Muscle layer of colon (tissue), 2 donors: ENCODE data around the gene SPPL3.
"Not testable (repeated sequence)": the region's sequence is repeated elsewhere in the genome, so short reads cannot be mapped to it uniquely, and the experiment has no call there.

ENCODE experiments used
- H3K27ac ChIP-seq: one replicate; pipeline ENCODE4 v1.7.0; 2013; ENCODE audit warnings: low read depth, mild to moderate bottlenecking, low read length, moderate library complexity
- H3K27me3 ChIP-seq, 2 donors: one replicate each; pipeline ENCODE4 v1.7.0; 2013; ENCODE audit warnings: low read length in 2 of 2, mild to moderate bottlenecking in 2 of 2; ENCODE audit not compliant: insufficient read depth in 2 of 2, control insufficient read depth in 1 of 2
- H3K36me3 ChIP-seq: one replicate; pipeline ENCODE4 v1.7.0; 2013; ENCODE audit warnings: mild to moderate bottlenecking, low read length; ENCODE audit not compliant: insufficient read depth
- H3K4me1 ChIP-seq: one replicate; pipeline ENCODE4 v1.7.0; 2013; ENCODE audit warnings: mild to moderate bottlenecking, low read length; ENCODE audit not compliant: insufficient read depth
- H3K4me3 ChIP-seq, 2 donors: one replicate each; pipeline ENCODE4 v1.7.0; 2013; ENCODE audit warnings: low read length in 2 of 2, low read depth in 1 of 2, mild to moderate bottlenecking in 1 of 2, moderate library complexity in 1 of 2
- H3K9ac ChIP-seq: one replicate; pipeline ENCODE4 v1.7.0; 2013; ENCODE audit warnings: low read length
- H3K9me3 ChIP-seq: one replicate; pipeline ENCODE4 v1.7.0; 2013; ENCODE audit warnings: mild to moderate bottlenecking, low read length
- donor health status: abdominal sarcoma.
- donor health status: Adenocarcinoma of cecum.

Gene SPPL3

GRCh38 chr12:120804428-120804827 is 99.7 kb downstream of the SPPL3 start:
- Histone ChIP-seq H3K36me3 (no peaks in the 10 kb centered on the region), H3K9me3 (no peaks in the 10 kb centered on the region), H3K4me1 (no peaks in the 10 kb centered on the region), H3K9ac (no peak overlapping the region), H3K27me3 (no peaks in the 10 kb centered on the region), H3K4me3 (no peak overlapping the region), H3K27ac (no peak overlapping the region)

- H3K4me3 ChIP-seq: no peak overlapping the region
- H3K36me3 ChIP-seq: no peaks in the 10 kb centered on the region
- no peaks in the 10 kb centered on the region for H3K9me3 ChIP-seq
- H3K4me1 ChIP-seq: no peaks in the 10 kb centered on the region
- no peak overlapping the region for H3K9ac ChIP-seq
- H3K27me3 ChIP-seq: no peaks in the 10 kb centered on the region
- no peak overlapping the region for H3K27ac ChIP-seq
These were observed 103.0 kb downstream of the SPPL3 start for GRCh38 chr12:120801146-120801545.

GRCh38 chr12:120800665-120801064 is 103.5 kb downstream of the SPPL3 start:
- no peak overlapping the region for H3K4me3 ChIP-seq
- H3K27me3 ChIP-seq: no peaks in the 10 kb centered on the region
- no peak overlapping the region for H3K27ac ChIP-seq
- H3K9me3 ChIP-seq: no peaks in the 10 kb centered on the region
- H3K36me3 ChIP-seq: no peaks in the 10 kb centered on the region
- no peak overlapping the region for H3K9ac ChIP-seq
- H3K4me1 ChIP-seq: no peaks in the 10 kb centered on the region

GRCh38 chr12:120799243-120800045 is 104.7 kb downstream of the SPPL3 start:
- Histone ChIP-seq H3K27me3 (no peaks in the 10 kb centered on the region), H3K4me3 (no peak overlapping the region)

GRCh38 chr12:120798696-120799095 is 105.5 kb downstream of the SPPL3 start:
- Histone ChIP-seq H3K4me1 (no peaks in the 10 kb centered on the region), H3K4me3 (no peak overlapping the region), H3K27me3 (no peaks in the 10 kb centered on the region), H3K9me3 (no peaks in the 10 kb centered on the region), H3K36me3 (no peaks in the 10 kb centered on the region), H3K27ac (no peak overlapping the region), H3K9ac (no peak overlapping the region)

More at GRCh38 chr12:120799243-120800045, 104.7 kb downstream of the SPPL3 start:
- Histone ChIP-seq H3K36me3 (no peaks in the 10 kb centered on the region), H3K4me1 (no peaks in the 10 kb centered on the region), H3K9me3 (no peaks in the 10 kb centered on the region), H3K27ac (no peak overlapping the region), H3K9ac (no peak overlapping the region)

- Histone ChIP-seq H3K9me3 (no peaks in the 10 kb centered on the region), H3K36me3 (no peaks in the 10 kb centered on the region), H3K27ac (no peak overlapping the region), H3K27me3 (no peaks in the 10 kb centered on the region), H3K4me3 (no peak overlapping the region), H3K4me1 (no peaks in the 10 kb centered on the region), H3K9ac (no peak overlapping the region)
These were observed 106.2 kb downstream of the SPPL3 start for GRCh38 chr12:120797677-120798642.

- no peak overlapping the region for H3K4me3 ChIP-seq
- H3K4me1 ChIP-seq: no peaks in the 10 kb centered on the region
- H3K9me3 ChIP-seq: no peaks in the 10 kb centered on the region
- H3K36me3 ChIP-seq: no peaks in the 10 kb centered on the region
- no peak overlapping the region for H3K9ac ChIP-seq
- H3K27ac ChIP-seq: no peak overlapping the region
- no peaks in the 10 kb centered on the region for H3K27me3 ChIP-seq
These were observed 108.5 kb downstream of the SPPL3 start for GRCh38 chr12:120795441-120796178.

GRCh38 chr12:120793357-120793756 is 110.8 kb downstream of the SPPL3 start:
- H3K27ac ChIP-seq: no peak overlapping the region
- no peaks in the 10 kb centered on the region for H3K27me3 ChIP-seq
- H3K9ac ChIP-seq: no peak overlapping the region
- no peaks in the 10 kb centered on the region for H3K36me3 ChIP-seq
- no peaks in the 10 kb centered on the region for H3K9me3 ChIP-seq
- H3K4me1 ChIP-seq: no peaks in the 10 kb centered on the region
- H3K4me3 ChIP-seq: no peak overlapping the region

GRCh38 chr12:120792456-120792855 is 111.7 kb downstream of the SPPL3 start:
- H3K4me1 ChIP-seq, H3K36me3 ChIP-seq, H3K27ac ChIP-seq: not testable (repeated sequence)

GRCh38 chr12:120791669-120792176 is 112.4 kb downstream of the SPPL3 start:
- Histone ChIP-seq H3K27ac (no peak overlapping the region), H3K27me3 (no peaks in the 10 kb centered on the region), H3K36me3 (no peaks in the 10 kb centered on the region), H3K4me3 (no peak overlapping the region), H3K9me3 (no peaks in the 10 kb centered on the region), H3K9ac (no peak overlapping the region), H3K4me1 (no peaks in the 10 kb centered on the region)

More at GRCh38 chr12:120792456-120792855, 111.7 kb downstream of the SPPL3 start:
- not testable (repeated sequence) for H3K9ac ChIP-seq, H3K4me3 ChIP-seq, H3K9me3 ChIP-seq, H3K27me3 ChIP-seq

- Histone ChIP-seq H3K9me3 (no peaks in the 10 kb centered on the region), H3K4me1 (no peaks in the 10 kb centered on the region), H3K4me3 (no peak overlapping the region), H3K36me3 (no peaks in the 10 kb centered on the region), H3K9ac (no peak overlapping the region), H3K27me3 (no peaks in the 10 kb centered on the region), H3K27ac (no peak overlapping the region)
These were observed 114.0 kb downstream of the SPPL3 start for GRCh38 chr12:120790114-120790513.
